H1 (cell line): ENCODE measurements around the gene MIA3.

Experiments
- EGR1 ChIP-seq: IDR thresholded peaks from 2 replicates; pipeline ENCODE4 v1.6.1; 2011; ENCODE audit warnings: low read depth, low read length, borderline replicate concordance
- EP300 ChIP-seq, 2 experiments: IDR thresholded peaks; 1 replicate in 1 of 2; 2 replicates in 1 of 2; pipeline ENCODE4 v1.6.1; 2011 to 2012; ENCODE audit warnings: low read depth in 2 of 2, low read length in 2 of 2, mild to moderate bottlenecking in 2 of 2, borderline replicate concordance in 1 of 2, inconsistent platforms in 1 of 2, moderate library complexity in 1 of 2
- EZH2 ChIP-seq: fragments of 200-600 bp; sonication (generic); IDR thresholded peaks from 2 replicates; pipeline ENCODE4 v1.7.1; 2012; ENCODE audit warnings: low read depth, mild to moderate bottlenecking, moderate library complexity, low read length, inconsistent platforms; ENCODE audit not compliant: severe bottlenecking
- HDAC2 ChIP-seq, 2 experiments: fragments of 300-600 bp in 1 of 2; sonication (generic) in 1 of 2; IDR thresholded peaks; 2 replicates each; pipeline ENCODE4 v1.6.1; 2011 to 2012; ENCODE audit warnings: low read depth in 2 of 2, low read length in 2 of 2, mild to moderate bottlenecking in 2 of 2, moderate library complexity in 2 of 2, borderline replicate concordance in 1 of 2, inconsistent platforms in 1 of 2
- NRF1 ChIP-seq: IDR thresholded peaks from 2 replicates; pipeline ENCODE4 v1.6.1; 2011; ENCODE audit warnings: mild to moderate bottlenecking, low read depth, low read length, improper control_type of control experiment
- POLR2A ChIP-seq, 2 experiments: IDR thresholded peaks; 1 replicate in 1 of 2; 2 replicates in 1 of 2; pipeline ENCODE4 v1.6.1; 2011; ENCODE audit warnings: low read depth in 2 of 2, low read length in 2 of 2, mild to moderate bottlenecking in 2 of 2; ENCODE audit errors: control extremely low read depth in 1 of 2
- POLR2AphosphoS5 ChIP-seq: IDR thresholded peaks from 2 replicates; pipeline ENCODE4 v1.6.1; 2011; ENCODE audit warnings: low read depth, low read length
- SRF ChIP-seq: IDR thresholded peaks from 2 replicates; pipeline ENCODE4 v1.6.1; 2011; ENCODE audit warnings: mild to moderate bottlenecking, low read depth, low read length, moderate library complexity
- TAF1 ChIP-seq: IDR thresholded peaks from 2 replicates; pipeline ENCODE4 v1.6.1; 2011; ENCODE audit warnings: mild to moderate bottlenecking, low read depth, low read length
- YY1 ChIP-seq: IDR thresholded peaks from 2 replicates; pipeline ENCODE4 v1.6.1; 2011; ENCODE audit warnings: low read depth, mild to moderate bottlenecking, low read length
- TF ChIP-seq, protein P1 (sequence below): IDR thresholded peaks from 2 replicates; pipeline ENCODE4 v1.6.1; 2011; ENCODE audit warnings: low read depth, mild to moderate bottlenecking, low read length; ENCODE audit not compliant: insufficient read depth
- TF ChIP-seq, protein P2 (sequence below), 3 experiments: IDR thresholded peaks; 1 replicate in 2 of 3; 2 replicates in 1 of 3; pipeline versions ENCODE4 v1.5.1 to v1.6.1; 2011; ENCODE audit warnings: low read length in 3 of 3, mild to moderate bottlenecking in 3 of 3, inconsistent platforms in 2 of 3, low read depth in 1 of 3, moderate library complexity in 1 of 3; ENCODE audit not compliant: insufficient read depth in 1 of 3; ENCODE audit errors: control extremely low read depth in 1 of 3

DNA sequence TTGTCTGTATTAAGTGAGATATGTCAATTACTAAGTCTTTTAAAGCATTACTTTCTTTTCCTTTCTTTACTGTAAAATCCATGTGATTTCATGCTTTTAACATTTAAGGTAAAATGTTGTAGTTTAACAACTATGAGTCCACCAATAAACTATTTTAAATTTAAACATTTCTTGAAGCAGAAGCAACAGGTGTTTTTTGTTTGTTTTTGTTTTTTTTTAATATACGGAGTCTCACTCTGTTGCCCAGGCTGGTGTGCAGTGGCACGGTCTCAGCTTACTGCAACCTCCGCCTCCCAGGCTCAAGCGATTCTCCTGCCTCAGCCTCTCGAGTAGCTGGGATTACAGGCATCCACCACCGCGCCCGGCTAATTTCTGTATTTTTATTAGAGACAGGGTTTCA is 78.8 kb downstream of the MIA3 start:
- TF ChIP-seq EGR1 = no peak
- TF ChIP-seq, protein P1, sequence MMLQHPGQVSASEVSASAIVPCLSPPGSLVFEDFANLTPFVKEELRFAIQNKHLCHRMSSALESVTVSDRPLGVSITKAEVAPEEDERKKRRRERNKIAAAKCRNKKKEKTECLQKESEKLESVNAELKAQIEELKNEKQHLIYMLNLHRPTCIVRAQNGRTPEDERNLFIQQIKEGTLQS = no peak
- TF ChIP-seq, protein P2, sequence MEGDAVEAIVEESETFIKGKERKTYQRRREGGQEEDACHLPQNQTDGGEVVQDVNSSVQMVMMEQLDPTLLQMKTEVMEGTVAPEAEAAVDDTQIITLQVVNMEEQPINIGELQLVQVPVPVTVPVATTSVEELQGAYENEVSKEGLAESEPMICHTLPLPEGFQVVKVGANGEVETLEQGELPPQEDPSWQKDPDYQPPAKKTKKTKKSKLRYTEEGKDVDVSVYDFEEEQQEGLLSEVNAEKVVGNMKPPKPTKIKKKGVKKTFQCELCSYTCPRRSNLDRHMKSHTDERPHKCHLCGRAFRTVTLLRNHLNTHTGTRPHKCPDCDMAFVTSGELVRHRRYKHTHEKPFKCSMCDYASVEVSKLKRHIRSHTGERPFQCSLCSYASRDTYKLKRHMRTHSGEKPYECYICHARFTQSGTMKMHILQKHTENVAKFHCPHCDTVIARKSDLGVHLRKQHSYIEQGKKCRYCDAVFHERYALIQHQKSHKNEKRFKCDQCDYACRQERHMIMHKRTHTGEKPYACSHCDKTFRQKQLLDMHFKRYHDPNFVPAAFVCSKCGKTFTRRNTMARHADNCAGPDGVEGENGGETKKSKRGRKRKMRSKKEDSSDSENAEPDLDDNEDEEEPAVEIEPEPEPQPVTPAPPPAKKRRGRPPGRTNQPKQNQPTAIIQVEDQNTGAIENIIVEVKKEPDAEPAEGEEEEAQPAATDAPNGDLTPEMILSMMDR (IDR thresholded peaks at IDR 0.05; ENCODE audit: control extremely low read depth in 1 of 3, insufficient read depth in 1 of 3, low read depth in 1 of 3, low read length in 3 of 3) = no peak
- TF ChIP-seq POLR2A (IDR thresholded peaks at IDR 0.05; ENCODE audit: control extremely low read depth in 1 of 2, low read depth in 2 of 2, low read length in 2 of 2) = no peak
- no peak for TF ChIP-seq EZH2
- TF ChIP-seq SRF = no peak
- no peak for TF ChIP-seq EP300 (IDR thresholded peaks at IDR 0.05; ENCODE audit: borderline replicate concordance in 1 of 2, low read depth in 2 of 2, low read length in 2 of 2)
- no peak for TF ChIP-seq YY1
- no peak for TF ChIP-seq HDAC2 (IDR thresholded peaks at IDR 0.05; ENCODE audit: borderline replicate concordance in 1 of 2, low read depth in 2 of 2, low read length in 2 of 2)
- no peak for TF ChIP-seq NRF1
- TF ChIP-seq POLR2AphosphoS5 = no peak
- no peak for TF ChIP-seq TAF1
